GM21576 (cell line): ENCODE results near the gene TIMM17B.
"Not testable (repeated sequence)": the region's sequence is repeated elsewhere in the genome, so short reads cannot be mapped to it uniquely, and the experiment has no call there.

ENCODE experiments used
- ATAC-seq: cut with Tn5 transposase; IDR thresholded peaks from one replicate; pipeline ENCODE4 v1.9.1; 2021; ENCODE audit warnings: mild to moderate bottlenecking, moderate library complexity; ENCODE audit not compliant: unreplicated experiment

TIMM17B gene

DNA sequence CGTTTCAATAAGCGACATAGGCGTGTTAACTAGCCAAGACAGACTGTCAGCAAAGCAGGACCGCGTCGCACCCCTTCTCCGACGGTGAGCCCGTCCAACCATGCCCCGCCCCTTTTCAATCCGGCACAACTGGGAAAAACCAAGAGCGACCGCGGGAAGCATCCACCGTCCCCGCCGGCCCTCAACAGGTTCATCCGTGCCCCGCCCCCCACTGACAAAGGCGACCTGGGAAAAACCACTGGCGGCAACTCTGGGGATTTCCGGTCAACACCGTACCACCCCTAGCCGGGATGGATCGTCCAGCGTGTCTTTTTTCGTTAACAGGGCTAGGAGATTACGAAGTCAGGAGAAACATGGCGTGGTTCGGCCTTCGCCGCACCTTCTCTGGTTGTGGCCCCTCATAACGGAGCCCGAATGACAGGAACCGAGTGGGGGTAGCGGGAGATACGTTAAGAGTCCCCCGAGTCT, 377 bp downstream of the TIMM17B start:
- peak; percentile 5 for ATAC-seq

DNA sequence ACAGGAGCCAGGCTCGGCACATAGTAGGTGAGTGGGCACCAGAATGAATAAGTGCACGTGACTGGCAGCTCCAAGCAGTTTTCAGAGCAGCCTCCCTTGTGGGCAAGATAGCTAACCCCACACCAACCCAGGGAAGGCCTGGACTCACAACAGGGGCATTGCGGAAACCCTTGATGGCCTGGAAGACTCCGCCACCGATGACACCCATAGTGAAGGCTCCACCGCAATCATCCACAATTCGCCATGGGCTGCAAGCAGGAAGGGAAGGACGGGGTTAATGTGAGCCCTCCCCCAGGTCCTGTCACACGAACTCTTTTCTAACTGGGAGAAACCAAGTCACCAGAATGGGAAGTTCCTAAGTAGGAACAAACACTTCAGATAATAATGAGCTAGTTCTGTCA, 957 bp downstream of the TIMM17B start:
- no peak for ATAC-seq

DNA sequence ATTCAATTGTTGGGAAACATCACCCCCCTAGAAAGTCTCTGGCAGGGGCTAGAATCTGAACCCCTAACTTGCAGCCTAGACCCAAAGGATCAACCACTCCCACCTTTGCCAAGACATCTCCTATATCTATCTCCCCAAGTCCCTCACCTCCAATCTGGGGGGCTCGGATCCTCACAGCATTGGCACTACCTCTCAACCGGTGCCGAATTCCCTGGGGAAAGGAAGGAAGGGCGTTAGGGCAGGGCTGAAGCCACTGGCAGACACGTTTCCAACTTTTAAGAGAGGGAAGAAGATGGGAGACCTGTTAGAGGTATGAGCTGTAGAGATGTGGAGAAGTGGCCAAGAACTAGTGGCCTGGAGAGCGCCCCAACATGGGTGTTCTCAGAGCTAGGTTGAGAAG, 2.7 kb downstream of the TIMM17B start:
- no peak for ATAC-seq

DNA sequence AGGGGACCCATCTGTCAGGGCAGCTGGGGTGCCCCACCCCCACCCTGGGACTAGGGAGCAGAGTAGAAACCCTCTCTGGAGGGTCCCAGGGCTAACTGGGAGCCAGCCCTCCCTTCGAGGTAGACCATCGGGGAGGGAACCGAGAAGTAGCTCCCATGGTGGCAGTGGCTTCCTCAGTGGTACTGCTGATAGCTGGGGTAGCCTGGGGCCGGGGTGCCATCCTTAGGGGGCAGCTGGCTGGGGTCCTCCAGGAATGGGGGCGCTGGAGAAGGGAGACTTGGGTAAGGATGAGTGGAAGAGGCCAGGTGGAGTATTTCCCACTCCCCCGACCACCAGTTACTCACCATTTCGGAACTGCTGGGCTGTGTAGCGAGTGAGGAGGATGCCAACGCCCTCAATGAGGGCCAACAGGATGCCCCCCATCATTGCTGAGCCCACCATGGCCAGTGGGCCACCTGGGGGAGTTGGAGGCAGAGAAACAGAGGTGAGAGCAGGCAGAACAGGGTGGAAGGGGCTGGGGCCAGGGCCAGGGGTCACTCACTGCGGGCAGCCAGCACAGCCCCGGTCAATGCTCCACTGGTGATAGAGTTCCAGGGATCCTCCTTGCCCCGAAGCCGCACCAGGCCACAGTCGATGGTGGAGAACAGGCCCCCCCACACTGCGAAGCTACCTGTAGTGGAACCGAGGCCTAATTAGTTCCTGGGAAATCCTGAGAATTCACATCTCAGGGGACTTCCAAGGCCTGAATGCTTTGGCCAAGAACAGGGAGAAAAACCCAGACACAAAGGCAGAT, 3.8 kb downstream of the TIMM17B start:
- no peak for ATAC-seq

DNA sequence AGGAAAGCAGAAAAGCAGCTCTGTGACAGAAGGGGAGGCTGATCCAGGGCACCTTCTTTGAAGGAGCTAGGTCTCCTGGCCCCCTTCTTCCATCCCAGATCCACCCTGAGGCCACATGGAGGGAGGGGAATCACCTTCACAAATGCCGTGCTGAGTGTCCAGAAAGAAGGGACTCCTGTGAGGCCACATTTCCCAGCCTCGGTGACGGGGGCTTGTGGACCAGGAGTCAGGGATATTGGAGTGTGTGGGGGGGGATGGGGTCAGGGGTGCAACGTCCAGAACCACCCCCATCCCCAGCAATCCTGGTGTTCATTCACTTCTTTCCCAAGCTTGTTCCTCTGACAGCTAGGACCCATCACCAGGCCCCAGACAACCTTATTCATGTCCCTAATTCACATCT, 4.7 kb downstream of the TIMM17B start:
- no peak for ATAC-seq

DNA sequence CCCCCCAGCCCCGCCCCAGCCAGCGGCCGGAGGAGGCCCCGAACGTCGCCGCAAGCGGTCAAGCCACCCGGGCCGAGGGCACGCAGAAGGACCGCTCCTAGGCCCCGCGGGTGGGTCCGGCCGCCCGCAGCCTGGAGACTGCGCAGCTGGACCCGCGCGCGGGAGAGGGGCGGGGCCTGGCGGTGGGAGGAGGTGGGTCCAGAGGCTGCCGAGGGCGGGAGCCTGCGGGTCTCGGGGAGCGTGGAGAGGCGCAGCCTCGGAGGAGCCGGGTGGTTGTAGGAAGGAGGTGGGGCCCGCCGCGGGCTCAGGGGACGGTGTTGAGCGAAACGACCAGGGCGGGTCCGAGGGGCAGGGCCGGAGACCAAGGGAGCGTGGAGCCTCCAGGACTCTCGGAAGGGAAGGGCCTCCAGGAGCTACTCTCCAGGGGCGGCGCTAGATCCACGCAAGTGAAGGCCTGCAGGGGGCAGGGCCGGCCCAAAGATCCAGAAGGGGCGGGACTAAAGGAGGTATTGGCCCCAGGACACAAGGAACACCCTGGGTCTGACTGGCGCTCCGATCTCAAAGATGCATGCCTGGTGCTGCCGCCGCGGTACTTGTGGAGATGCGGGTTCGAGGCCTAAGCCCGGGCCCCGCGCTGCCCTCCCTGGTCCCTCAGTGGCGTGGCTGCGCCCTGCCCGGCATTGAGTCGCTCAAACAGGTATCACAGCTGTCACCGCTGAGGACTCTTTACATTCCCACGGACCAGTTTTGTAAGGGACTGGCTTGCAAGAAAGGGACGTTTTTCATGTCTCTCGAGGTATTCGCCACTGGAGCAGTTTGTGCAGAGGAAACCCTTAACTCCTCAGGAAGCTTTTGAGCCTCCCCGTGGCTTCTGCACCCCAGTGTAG, 5.9 kb downstream of the TIMM17B start:
- ATAC-seq: peak; percentile 75

DNA sequence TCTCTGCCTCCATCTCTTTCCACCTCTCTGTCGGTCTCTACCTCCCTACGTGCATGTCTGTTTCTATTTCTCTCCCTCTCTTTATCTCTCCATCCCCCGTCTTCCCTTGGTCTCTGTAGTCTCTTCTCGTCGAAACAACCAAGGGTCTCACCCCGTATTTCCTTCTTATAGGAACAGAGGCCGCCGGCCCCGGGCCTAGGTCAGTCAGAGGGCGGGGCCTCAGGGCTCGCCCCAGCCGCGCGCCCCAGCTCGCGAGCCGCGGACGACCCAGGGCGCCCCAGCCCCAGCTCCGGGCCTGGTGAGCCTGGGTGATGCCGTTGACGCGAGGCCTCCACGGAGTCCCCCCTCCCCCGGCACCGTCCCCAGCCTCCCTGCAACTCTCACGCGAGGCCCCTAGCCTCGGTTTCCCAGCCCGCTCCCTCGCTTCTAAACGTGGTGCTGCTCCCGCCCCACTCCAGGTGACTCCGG, 6.6 kb downstream of the TIMM17B start:
- ATAC-seq: peak; percentile 36

DNA sequence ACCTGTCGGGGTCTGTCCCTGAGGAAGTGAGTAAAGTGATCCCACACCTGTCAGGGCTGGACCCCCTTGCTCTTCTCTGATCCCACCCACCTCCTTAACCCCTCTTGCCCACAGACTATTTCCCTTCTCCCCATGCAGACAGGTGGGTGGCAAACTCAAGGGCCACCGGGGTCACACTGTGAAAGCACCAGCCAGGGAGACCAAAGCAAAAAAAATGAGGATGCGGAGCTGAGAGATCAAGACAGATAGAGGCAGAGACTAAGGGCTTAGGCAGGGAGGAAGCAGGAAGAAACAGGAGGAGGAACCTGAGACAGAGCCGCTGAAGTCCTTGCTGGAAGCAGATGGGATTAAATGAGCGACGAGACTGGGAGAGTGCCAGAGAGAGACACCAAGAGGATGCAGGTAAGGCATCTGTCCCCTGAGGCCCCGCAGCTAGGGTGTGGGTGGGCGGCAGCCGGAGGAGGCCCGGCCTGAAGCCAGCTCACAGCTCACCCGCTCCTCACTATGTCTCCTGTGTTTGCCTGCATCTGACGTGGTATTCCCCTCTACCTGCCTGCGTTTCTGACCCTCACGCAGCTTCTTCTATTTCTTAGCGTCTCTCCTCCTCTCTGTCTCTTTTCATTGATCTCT, 7.2 kb downstream of the TIMM17B start:
- no peak for ATAC-seq

DNA sequence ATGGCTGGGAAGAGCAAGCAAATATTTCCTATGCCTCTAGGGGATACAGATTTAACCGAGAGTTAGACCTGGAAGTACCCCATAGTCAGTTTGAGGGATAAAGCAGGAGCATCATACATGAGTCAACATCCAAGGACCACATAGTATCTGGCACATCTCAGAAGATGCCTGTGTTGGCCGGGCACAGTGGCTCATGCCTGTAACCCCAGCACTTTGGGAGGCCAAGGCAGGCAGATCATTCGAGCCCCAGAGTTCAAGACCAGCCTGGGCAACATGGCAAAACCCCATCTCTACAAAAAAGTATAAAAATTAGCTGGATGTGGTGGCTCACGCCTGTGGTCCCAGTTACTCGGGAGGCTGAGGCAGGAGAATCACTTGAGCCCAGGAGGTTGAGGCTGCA, 11.0 kb downstream of the TIMM17B start:
- ATAC-seq: not testable (repeated sequence)

DNA sequence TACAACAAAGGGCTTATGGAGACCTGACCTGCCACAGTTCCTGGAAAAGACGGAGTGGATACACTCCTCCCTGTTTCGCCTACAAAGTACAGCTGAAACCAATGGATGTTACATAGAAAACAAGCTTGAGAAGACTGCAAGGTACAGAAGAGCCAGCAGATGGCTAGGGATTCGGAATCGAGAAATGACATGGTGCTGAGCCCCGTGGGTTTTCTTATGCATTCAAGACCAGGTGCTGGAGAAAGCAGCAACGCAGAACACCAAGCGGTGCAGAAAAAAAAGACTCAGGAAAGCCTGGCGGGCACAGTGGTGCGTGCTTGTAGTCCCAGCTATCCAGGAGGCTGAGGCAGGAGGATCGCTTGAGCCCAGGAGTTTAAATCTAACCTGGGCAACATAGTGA, 13.8 kb downstream of the TIMM17B start:
- ATAC-seq: no peak

DNA sequence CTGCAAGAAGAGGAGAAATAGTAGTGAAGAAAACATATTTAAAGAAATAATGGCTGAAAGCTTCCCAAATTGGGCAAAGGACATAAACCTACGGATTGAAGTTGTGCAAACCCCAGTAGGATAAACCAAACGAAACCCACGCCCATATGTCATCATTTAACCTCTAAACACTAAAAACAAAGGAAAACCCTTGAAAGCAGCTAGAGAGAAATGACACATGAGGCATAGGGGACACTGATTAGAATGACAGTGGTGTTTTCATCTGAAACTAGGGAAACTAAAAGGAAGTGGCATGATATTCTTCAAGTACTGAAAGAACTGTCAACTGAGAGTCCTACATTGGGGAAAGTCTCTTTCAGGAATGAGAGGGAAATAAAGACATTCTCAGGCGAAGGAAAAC, 20.6 kb downstream of the TIMM17B start:
- not testable (repeated sequence) for ATAC-seq

DNA sequence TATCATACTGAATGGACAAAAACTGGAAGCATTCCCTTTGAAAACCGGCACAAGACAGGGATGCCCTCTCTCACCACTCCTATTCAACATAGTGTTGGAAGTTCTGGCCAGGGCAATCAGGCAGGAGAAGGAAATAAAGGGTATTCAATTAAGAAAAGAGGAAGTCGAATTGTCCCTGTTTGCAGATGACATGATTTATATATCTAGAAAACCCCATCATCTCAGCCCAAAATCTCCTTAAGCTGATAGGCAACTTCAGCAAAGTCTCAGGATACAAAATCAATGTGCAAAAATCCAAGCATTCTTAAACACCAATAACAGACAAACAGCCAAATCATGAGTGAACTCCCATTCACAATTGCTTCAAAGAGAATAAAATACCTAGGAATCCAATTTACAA, 25.6 kb downstream of the TIMM17B start:
- ATAC-seq: not testable (repeated sequence)

DNA sequence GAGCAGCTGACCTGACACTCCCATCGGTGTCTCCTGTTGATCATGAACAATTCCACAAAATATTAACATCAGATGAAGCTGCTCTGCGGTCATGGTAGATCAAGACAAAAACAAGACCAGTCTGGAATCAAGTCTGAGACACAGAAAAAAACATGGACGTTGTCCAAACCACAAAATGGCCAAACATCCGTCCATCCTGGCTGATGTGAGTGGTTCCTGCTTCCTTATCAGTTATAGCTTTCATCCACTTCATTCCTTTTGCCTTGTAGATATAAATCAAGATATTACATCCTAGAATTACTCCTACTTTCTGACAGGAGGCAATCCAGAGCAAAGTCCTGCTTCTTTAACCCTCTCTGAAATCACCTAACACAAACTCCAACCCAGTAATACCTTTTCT, 33.4 kb downstream of the TIMM17B start:
- ATAC-seq: no peak

DNA sequence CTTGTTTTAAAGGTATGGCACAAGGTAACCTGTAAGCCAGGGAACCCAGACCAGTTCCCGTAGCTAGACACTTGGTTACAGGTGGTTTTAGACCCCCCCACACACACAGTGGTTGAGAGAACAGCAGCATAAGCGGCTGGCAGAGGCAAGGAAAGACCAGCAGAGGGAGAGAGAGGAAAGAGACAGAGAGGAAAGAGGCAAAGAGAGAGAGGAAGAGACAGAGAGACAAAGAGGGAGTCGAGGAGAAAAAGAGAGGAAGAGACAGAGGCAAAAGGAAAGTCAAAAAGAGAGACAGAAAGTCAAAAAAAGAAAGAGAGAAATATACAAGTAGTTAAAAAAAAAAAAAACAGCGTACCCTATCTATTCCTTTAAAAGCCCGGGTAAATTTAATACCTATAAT, 42.7 kb downstream of the TIMM17B start:
- ATAC-seq: no peak

DNA sequence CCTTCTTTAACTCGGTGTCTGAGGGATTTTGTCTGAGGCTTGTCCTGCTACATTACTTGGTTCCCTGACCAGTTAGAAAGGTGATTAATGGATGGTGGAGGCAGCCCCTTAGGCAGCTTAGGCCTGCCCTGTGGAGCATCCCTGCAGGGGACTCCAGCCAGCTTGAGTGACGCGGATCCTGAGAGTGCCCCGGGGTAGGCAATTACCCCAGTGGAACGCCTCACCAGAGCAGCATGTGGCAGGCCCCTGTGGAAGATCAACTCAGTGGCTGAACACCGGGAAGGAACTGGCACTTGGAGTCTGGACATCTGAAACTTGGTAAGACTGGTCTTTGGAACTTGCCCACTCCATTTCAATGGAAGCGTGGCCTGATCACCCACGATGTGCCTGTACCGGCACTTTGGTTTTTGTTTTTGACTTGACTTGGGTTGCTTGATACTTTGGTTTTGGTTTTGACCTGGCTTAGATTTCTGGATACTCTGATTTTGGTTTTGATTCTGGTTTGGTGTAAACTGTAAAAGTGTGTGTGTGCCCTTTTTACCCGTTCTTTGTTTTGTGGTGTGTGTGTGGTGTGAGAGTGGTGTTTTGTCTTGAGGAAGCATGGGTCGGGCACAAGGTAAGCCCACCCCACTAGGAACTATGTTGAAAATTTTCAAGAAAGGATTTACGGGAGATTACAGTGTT, 43.3 kb downstream of the TIMM17B start:
- not testable (repeated sequence) for ATAC-seq

DNA sequence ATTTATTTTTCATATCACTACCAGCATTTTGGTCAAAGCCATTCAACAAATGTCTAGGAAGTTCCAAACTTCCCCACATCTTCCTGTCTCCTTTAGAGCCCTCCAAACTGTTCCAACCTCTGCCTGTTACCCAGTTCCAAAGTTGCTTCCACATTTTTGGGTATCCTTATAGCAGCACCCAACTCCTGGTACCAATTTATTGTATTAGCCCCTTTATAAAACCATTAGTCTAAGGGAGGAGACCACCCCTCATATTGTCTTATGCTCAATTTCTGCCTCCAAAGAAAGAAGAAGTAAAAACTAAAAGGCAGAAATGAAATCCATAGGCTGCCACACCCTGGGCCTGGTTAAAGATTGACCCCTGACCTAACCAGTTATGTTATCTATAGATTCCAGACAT, 44.1 kb downstream of the TIMM17B start:
- not testable (repeated sequence) for ATAC-seq

DNA sequence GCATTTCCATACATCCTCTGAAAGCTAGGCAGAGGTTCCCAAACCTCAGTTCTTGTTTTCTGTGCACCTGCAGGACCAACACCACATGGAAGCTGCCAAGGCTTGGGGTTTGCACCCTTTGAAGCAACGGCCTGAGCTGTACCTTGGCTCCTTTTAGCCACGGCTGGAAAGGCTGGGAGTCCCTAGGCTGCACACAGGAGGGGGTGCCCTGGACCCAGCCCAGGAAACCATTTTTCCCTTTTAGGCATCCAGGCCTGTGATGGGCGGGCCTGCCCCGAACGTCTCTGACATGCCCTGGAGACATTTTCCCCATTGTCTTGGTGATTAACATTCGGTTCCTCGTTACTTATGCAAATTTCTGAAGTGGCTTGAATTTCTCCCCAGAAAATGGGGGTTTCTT, 44.7 kb downstream of the TIMM17B start:
- no peak for ATAC-seq

DNA sequence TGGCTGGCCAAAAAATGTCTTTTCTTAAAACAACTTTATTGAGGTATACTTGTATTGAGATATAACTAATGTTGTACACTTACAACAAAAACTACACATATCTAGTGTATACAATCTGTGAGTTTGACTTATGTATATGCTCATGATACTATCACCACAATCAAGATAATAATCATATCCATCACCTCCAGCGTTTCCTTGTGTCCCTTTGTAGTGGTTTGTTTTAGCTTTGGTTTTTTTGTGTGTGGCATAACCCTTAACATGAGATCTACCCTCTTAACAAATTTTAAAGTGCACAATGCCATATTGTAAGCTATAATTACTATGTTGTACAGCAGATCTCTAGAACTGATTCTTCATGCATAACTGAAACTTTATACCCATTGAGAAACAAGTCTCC, 48.7 kb downstream of the TIMM17B start:
- ATAC-seq: no peak
